Measurements from ENCODE around the gene C2orf78.

Gene C2orf78

GRCh38 chr2:73839653-73840411 lies 55.8 kb downstream of the C2orf78 start:
- DNase-seq (ENCODE audit: low spot score) = peak; percentile 12

- no peak for DNase-seq (ENCODE audit: low spot score)
Measured at GRCh38 chr2:73841912-73842738, 58.1 kb downstream of the C2orf78 start.

- no peak for DNase-seq (ENCODE audit: low spot score)
Measured at GRCh38 chr2:73842739-73843019, 58.7 kb downstream of the C2orf78 start.

GRCh38 chr2:73844087-73844486 lies 60.1 kb downstream of the C2orf78 start:
- DNase-seq (ENCODE audit: low spot score) = no peak

- DNase-seq (ENCODE audit: low spot score) = no peak
Measured at GRCh38 chr2:73850009-73850408, 66.0 kb downstream of the C2orf78 start.

GRCh38 chr2:73851274-73851673 lies 67.3 kb downstream of the C2orf78 start:
- DNase-seq (ENCODE audit: low spot score) = no peak

GRCh38 chr2:73852020-73852419 lies 68.0 kb downstream of the C2orf78 start:
- DNase-seq (ENCODE audit: low spot score) = no peak

GRCh38 chr2:73855526-73855925 lies 71.5 kb downstream of the C2orf78 start:
- no peak for DNase-seq (ENCODE audit: low spot score)

- no peak for DNase-seq (ENCODE audit: low spot score)
Measured at GRCh38 chr2:73856214-73856613, 72.2 kb downstream of the C2orf78 start.

GRCh38 chr2:73859721-73860586 lies 76.0 kb downstream of the C2orf78 start:
- no peak for DNase-seq (ENCODE audit: low spot score)

GRCh38 chr2:73862987-73863386 lies 79.0 kb downstream of the C2orf78 start:
- no peak for DNase-seq (ENCODE audit: low spot score)

Data from globus pallidus (tissue), 1 donor.